HG03575 (cell line): ENCODE data around the gene C4BPB.

Experiments
- ATAC-seq: cut with Tn5 transposase; IDR thresholded peaks from one replicate; pipeline ENCODE4 v1.9.1; 2021; ENCODE audit not compliant: unreplicated experiment, insufficient number of reproducible peaks, low FRiP score; ENCODE audit errors: extremely low read depth

C4BPB gene

DNA sequence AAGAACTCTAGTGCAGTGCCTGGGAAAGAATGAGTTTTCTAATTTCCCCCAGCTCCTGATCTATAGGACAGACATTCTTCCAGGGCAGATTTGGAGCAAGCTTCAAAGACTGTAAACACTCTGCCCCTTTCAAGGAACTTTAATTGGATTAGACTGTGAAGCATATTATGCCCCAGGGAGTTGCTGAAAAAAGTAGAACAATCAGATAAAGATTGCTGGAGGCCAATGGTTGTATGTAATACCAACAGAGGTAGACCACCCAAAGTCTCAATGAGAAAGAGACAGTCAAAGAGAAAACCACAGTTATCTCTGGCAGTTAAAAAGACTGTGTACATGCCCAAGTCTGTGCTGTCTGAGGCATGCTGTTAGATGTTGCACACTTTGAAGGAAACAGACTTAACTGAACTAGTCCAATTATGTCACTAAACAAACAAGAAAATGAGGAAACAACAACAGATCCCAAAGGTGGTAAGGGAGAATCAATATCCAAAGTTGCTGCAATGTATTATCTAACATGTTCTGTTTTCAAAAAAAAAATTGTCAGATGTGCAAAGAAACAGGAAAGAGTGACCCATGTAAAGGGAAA, 39.8 kb downstream of the C4BPB start:
- no peak for ATAC-seq

DNA sequence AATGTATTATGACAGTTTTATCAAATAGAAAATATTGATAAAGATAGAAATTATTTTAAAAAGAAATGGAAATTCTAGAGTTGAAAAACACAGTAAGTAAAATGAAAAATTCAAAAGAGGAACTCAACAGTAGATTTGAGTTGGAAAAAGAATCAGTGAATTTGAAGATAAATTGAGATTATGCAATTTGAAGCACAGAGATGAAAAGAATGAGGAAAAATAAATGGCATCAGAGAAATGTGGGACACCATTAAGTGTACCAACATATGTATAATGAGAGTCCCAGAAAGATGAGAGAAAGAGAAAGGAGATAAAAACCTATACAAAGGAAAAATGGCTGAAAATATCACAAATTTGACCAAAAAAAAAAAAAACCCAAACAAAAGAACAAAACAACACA, 40.4 kb downstream of the C4BPB start:
- no peak for ATAC-seq

DNA sequence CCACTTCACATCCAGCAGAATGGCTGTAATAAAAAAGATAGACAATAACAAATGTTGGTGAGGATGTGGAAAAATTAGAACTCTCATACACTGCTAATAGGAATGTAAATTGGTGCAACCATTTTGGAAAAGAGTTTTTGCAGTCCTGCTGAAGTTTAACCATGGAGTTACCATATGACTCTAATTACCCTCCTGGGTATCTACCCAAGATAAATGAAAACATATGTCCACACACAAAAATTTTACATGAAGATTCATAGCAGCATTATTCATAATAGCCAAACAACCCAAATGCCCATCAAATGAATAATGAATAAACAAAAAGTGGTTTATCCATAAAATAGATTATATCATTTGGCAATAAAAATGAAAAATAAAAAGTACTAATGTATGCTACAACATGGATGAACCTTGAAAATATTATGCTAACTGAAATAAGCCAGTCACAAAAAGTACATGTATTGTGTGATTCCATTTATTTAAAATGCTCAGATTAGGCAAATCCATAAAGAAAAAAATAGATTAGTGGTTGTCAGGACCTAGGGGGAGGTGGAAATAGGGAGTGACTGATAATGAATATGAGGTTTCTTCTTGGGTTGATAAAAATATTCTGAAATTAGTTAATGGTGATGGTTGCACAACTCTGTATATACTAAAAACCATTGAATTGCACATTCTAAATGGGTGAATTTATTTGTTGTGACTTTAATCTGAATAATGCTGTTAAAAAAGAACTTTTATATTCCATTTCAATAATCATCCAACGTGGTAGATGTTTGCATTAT, 41.8 kb downstream of the C4BPB start:
- no peak for ATAC-seq

DNA sequence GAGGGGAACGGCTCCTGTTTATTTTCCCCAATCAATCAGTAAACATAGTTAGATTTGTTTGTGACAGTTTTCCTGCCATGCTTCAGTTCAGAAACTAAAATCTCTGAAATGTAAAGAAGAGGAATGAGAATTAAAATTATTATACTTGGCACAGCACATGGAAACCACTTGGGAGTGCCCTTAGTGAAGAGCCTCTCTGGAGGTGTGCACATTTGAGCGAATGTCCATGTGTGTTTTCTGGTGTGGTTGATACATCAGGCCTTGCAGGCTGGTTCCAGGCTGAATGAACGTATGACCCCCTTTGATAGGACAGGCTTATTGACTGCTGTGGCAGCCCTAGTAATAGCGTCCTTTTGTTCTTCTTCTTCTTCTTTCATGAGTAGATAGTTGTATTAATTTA, 42.5 kb downstream of the C4BPB start:
- ATAC-seq, result no peak

DNA sequence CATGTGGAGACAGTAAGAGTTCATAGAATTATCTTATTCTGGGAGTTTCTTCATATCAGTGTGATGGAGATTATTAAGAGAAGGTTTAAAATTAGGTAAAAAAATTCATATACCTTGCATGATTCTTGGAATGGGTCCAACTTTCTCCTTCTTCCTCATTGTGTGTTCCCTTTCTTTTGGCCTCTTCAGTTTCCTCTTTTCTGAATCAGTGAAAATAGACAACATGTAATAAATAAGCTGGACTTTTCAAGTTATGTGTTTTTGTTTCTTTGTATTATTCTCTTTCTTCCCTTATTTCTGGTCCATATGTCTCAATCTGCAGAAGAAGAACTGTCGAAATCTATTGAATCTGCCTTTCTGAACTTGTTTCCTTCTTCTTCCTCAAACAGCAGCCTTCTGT, 45.9 kb downstream of the C4BPB start:
- ATAC-seq, result no peak

DNA sequence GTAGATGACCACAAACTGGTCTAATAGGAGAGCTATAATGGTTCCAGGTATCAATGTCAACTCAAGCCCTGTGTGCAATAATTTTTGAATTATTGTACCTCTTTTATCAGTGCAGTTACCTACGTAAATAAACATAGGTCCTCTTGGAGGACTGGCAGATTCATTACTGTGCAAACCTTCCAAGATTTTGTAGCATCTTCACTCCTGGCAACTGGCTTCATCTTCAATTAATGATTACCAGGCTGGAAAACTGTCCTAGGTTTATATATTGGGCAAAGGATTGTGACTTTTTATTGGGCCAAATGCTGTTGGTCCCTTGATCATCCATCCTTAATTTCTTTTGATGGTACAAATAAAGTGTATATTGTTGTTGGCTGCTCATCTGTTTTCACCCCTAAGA, 51.0 kb downstream of the C4BPB start:
- no peak for ATAC-seq

DNA sequence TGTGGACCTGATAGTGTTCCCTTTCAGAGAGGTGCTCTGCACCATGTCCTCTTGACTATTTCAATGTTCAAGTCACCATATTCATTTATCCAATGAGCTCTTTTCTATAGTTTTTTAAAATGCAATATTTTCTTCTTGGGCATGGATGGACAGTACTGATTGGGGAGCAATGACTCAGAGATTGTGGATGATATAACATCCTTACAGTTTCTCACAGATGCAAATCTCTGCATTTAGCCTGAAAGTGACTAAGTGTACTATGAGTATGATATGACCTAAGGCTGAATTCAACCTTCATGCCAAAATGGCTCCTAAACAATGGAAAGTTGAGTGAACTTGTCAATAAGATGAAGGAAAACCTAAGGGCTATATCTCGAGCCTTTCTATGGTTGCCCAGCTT, 51.9 kb downstream of the C4BPB start:
- ATAC-seq, result no peak

DNA sequence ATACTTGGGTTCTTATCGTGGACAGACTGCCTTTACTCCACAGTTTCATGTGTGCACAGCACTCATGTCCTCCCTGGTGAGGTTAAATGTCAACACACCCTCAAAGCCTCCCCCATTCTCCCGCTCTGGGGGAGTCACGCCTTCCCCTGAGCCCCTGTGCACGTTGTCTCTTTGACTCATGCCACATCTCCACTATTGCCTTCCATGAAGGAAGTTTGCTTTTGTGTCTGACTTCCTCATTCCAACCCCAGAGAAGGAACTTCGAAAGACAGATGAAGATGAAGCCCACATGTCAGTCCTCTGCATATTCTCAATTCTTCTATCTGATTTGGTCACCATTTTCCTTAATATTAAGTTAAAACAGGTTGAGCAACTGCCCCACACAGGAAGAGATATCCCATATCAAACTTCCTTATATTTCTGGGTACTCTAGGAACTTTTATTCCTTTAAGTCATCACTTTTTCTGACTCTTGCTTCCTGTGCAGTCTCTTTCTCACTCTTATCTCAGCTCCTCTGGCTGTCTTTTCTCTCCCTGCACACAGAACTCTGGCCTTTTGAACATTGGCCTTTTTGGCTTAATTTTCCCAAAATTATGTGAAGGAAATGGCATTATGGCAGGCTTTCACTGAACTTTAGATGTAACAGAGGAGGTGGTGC, 56.9 kb downstream of the C4BPB start:
- no peak for ATAC-seq
